ENCODE results near the gene TMED4.

TMED4 gene

DNA sequence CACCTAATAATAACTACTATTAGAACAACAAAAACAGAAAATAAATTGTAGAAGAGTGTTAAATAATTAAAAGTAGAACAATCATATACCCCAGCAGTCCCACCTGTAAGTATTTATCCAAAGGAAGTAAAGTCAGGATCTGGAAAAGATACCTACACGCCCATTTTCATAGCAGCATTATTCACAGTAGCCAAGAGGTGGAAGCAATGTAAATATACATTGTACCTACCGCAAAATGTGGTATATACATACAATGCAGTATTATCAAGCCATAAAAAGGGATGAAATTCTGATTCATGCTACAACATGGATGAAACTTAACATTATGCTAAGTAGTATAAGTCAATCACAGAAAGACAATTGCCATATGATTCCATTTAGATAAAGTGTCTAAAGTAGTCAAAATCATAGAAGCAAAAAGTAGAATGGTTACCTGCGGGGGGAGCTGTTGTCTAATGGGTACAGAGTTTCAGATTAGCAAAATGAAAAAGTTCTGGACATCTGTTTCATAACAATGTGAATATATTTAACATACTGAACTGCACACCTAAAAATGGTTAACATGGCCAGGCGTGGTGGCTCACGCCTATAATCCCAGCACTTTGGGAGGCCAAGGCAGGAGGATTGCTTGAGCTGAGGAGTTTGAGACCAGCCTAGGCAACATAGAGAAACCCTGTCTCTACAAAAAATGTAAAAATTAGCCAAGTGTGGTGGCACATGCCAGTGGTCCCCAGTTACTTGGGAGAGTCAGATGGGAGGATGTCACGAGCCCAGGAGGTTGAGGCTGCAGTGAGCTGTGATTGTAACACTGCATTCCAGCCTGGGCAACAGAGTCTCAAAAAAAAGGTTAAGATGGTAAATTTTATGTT lies 6.0 kb upstream of the TMED4 start:
- H3K79me2 ChIP-seq (ENCODE audit: low read length) = no peaks in the 10 kb centered on the region
- 0 out of 2 replicates have a peak overlapping the region, but pooled peaks have one; percentile 7 for H3K4me3 ChIP-seq (ENCODE audit: low read length)
- no peaks in the 10 kb centered on the region for H3K27me3 ChIP-seq (ENCODE audit: low read depth, low read length)
- H3K4me2 ChIP-seq (ENCODE audit: low read length) = peak overlapping the region; percentile 56
- H4K20me1 ChIP-seq (ENCODE audit: insufficient read depth, low read length) = no peaks in the 10 kb centered on the region
- no peak for TF ChIP-seq EZH2phosphoT487 (IDR thresholded peaks at IDR 0.05; ENCODE audit: low read depth)
- TF ChIP-seq, protein P1, sequence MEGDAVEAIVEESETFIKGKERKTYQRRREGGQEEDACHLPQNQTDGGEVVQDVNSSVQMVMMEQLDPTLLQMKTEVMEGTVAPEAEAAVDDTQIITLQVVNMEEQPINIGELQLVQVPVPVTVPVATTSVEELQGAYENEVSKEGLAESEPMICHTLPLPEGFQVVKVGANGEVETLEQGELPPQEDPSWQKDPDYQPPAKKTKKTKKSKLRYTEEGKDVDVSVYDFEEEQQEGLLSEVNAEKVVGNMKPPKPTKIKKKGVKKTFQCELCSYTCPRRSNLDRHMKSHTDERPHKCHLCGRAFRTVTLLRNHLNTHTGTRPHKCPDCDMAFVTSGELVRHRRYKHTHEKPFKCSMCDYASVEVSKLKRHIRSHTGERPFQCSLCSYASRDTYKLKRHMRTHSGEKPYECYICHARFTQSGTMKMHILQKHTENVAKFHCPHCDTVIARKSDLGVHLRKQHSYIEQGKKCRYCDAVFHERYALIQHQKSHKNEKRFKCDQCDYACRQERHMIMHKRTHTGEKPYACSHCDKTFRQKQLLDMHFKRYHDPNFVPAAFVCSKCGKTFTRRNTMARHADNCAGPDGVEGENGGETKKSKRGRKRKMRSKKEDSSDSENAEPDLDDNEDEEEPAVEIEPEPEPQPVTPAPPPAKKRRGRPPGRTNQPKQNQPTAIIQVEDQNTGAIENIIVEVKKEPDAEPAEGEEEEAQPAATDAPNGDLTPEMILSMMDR (IDR thresholded peaks at IDR 0.05; ENCODE audit: low read depth, low read length) = peak; percentile 86
- no peaks in the 10 kb centered on the region for H3K36me3 ChIP-seq (replicated peaks; ENCODE audit: low read depth, low read length)
- H3K27ac ChIP-seq (ENCODE audit: low read length) = no peak overlapping the region
- H3K9me3 ChIP-seq (ENCODE audit: insufficient read depth, low read length) = no peaks in the 10 kb centered on the region
- H3K9ac ChIP-seq (ENCODE audit: low read length) = peak overlapping the region; percentile 25; the same call in 1 of the 2 replicates
- H3K4me1 ChIP-seq (ENCODE audit: low read length) = peaks cover 6% of the 10 kb centered on the region
- H2AFZ ChIP-seq (ENCODE audit: low read depth, low read length) = peak overlapping the region; percentile 66; the same call in 1 of the 2 replicates

DNA sequence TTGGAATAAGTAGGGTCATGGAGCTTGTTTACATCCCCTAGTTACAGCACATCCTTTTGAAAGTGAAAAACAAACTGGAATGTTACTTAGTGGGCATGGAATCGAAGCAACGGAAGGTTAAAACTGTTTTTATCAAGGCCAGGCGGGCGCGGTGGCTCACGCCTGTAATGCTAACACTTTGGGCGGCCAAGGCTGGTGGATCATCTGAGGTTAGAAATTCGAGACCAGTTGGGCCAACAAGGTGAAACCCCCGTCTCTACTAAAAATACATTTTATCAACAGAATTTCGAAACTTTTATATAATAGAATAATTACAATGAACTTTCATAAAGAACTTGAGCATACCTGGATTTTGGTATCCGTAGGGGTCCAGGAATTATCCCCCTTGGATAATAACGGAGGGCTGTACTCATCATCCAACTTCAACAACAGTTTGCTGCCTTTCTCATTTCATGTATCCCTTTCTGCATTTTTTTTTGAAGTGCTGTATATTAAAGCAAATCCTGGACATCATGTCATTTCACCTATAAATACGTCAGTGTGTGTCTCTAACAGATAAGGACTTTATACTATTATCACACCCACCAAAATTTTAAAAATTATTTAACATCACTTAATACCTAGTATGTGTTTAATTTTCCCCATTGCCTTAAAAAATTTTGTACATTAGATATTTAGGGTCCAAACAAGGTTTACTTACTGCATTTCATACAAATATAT lies 1.3 kb upstream of the TMED4 start:
- H3K4me2 ChIP-seq (ENCODE audit: low read length) = peak overlapping the region; percentile 85
- H3K4me1 ChIP-seq (ENCODE audit: low read length) = peaks cover 11% of the 10 kb centered on the region
- peaks cover 29% of the 10 kb centered on the region for H3K79me2 ChIP-seq (ENCODE audit: low read length)
- H3K27ac ChIP-seq (ENCODE audit: low read length) = no peak overlapping the region
- H3K27me3 ChIP-seq (ENCODE audit: low read depth, low read length) = no peaks in the 10 kb centered on the region
- peak overlapping the region; percentile 94 for H3K9ac ChIP-seq (ENCODE audit: low read length)
- peaks cover 3% of the 10 kb centered on the region; the same call in 1 of the 2 replicates for H4K20me1 ChIP-seq (ENCODE audit: insufficient read depth, low read length)
- peaks cover 20% of the 10 kb centered on the region for H3K36me3 ChIP-seq (replicated peaks; ENCODE audit: low read depth, low read length)
- H2AFZ ChIP-seq (ENCODE audit: low read depth, low read length) = no peak overlapping the region
- H3K9me3 ChIP-seq (ENCODE audit: insufficient read depth, low read length) = no peaks in the 10 kb centered on the region
- H3K4me3 ChIP-seq (ENCODE audit: low read length) = peak overlapping the region; percentile 93
- no peak for TF ChIP-seq EZH2phosphoT487 (IDR thresholded peaks at IDR 0.05; ENCODE audit: low read depth)
- TF ChIP-seq, protein P1 (IDR thresholded peaks at IDR 0.05; ENCODE audit: low read depth, low read length) = no peak

DNA sequence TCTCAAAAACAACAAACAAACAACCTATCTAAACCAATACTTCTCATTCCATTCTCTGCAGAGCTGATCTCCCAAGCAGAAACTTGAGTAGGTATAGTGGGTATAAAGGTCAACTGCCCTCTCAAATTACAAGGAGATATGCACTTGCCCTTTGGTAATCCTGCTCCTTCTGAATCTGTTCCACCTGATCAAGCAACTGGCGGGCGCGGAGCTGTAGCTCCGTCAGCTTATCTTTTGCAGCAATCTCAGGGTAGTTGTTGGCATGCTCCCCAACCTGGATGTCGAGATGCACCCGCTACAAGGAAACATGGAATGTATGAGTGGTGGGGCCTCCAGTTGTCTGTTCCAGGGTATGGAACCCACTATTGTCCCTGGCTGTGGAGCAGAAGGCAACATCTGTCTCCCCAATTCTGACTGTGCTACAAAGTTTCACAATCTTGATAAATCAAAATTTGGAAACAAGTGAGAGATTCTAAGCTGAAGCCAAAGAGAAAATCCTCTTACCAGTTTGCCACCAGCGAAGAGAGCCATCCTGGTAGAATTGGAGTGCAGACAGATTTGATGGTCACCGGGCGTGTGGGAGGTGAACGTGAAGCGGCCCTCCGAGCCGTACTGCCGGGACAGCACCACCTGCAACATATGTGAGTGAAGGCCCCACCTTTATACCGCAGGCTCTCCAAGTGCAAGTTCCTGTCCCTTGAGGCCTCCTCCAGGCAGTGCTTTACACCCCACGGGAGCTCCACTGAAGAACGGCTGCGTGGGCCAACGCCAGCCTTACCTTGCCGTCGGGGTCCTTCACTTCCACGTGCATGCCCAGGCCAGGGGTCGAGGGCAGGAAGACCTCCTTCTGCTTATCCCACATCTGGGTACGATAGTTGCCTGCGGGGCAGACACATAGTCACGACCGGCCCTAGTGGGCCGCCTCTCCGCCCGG lies 819 bp downstream of the TMED4 start:
- H3K4me2 ChIP-seq (ENCODE audit: low read length) = peak overlapping the region; percentile 92
- peaks cover 25% of the 10 kb centered on the region for H3K36me3 ChIP-seq (replicated peaks; ENCODE audit: low read depth, low read length)
- TF ChIP-seq, protein P1 (IDR thresholded peaks at IDR 0.05; ENCODE audit: low read depth, low read length) = no peak
- no peak for TF ChIP-seq EZH2phosphoT487 (IDR thresholded peaks at IDR 0.05; ENCODE audit: low read depth)
- H3K79me2 ChIP-seq (ENCODE audit: low read length) = peaks cover 29% of the 10 kb centered on the region
- no peak overlapping the region for H2AFZ ChIP-seq (ENCODE audit: low read depth, low read length)
- peak overlapping the region; percentile 96 for H3K9ac ChIP-seq (ENCODE audit: low read length)
- H3K4me3 ChIP-seq (ENCODE audit: low read length) = peak overlapping the region; percentile 93
- peaks cover 9% of the 10 kb centered on the region for H3K4me1 ChIP-seq (ENCODE audit: low read length)
- H4K20me1 ChIP-seq (ENCODE audit: insufficient read depth, low read length) = peaks cover 3% of the 10 kb centered on the region; the same call in 1 of the 2 replicates
- no peaks in the 10 kb centered on the region for H3K9me3 ChIP-seq (ENCODE audit: insufficient read depth, low read length)
- H3K27ac ChIP-seq (ENCODE audit: low read length) = peak overlapping the region; percentile 72
- H3K27me3 ChIP-seq (ENCODE audit: low read depth, low read length) = no peaks in the 10 kb centered on the region

All from OCI-LY3 (cell line).